Measurements from ENCODE around the gene TRIM46.

Gene TRIM46

GRCh38 chr1:155184835-155185782 is 11.5 kb downstream of the TRIM46 start:
- DNase-seq (ENCODE audit: extremely low spot score), result no peak
- ChIA-PET CTCF (interaction anchor here (1.0 to 1.9 kb wide), 2 partner anchors 9 to 10 kb away, joined by 3 to 7 read pairs; no protein-coding TSS in a partner anchor), POLR2A (interaction anchor here (0.9 to 1.3 kb wide), 4 partner anchors 8 to 12 kb away, joined by 3 to 7 read pairs (median 5); partner anchors contain the start of gene KRTCAP2)
- no peak for TF ChIP-seq ZNF384 (IDR thresholded peaks at IDR 0.05)

DNA sequence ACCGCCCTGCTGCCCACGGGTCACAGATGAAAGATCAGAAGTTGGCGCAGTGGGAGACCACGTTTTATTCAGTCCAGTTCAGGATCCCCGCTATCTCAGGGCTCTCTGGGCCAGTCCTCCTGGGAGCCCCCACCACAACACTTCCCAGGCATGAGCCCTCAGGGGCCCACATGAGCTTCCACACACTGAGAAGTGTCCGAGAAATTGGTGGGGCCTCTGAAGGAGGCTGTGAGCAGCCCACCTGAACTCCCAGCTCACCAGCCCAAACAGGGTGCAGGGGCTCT is 12.1 kb downstream of the TRIM46 start:
- TF ChIP-seq SP1 (IDR thresholded peaks at IDR 0.05) (no peak), TARDBP (IDR thresholded peaks at IDR 0.05) (no peak), ARNT (IDR thresholded peaks at IDR 0.05) (no peak), ELF4 (IDR thresholded peaks at IDR 0.05) (no peak), FOXK2 (IDR thresholded peaks at IDR 0.05) (no peak), HDGF (IDR thresholded peaks at IDR 0.05; ENCODE audit: borderline replicate concordance) (no peak), ZNF384 (IDR thresholded peaks at IDR 0.05) (no peak), L3MBTL2 (conservative IDR thresholded peaks at IDR 0.05) (no peak), NFRKB (IDR thresholded peaks at IDR 0.05) (no peak), SUZ12 (IDR thresholded peaks at IDR 0.05) (no peak), FOXM1 (IDR thresholded peaks at IDR 0.05; ENCODE audit: borderline replicate concordance) (no peak), BHLHE40 (IDR thresholded peaks at IDR 0.05; ENCODE audit: borderline replicate concordance) (no peak), CTBP1 (IDR thresholded peaks at IDR 0.05; ENCODE audit: borderline replicate concordance) (no peak), LEF1 (IDR thresholded peaks at IDR 0.05; ENCODE audit: borderline replicate concordance) (no peak), FOXA1 (IDR thresholded peaks at IDR 0.05) (no peak)
- TF ChIP-seq, protein P1, sequence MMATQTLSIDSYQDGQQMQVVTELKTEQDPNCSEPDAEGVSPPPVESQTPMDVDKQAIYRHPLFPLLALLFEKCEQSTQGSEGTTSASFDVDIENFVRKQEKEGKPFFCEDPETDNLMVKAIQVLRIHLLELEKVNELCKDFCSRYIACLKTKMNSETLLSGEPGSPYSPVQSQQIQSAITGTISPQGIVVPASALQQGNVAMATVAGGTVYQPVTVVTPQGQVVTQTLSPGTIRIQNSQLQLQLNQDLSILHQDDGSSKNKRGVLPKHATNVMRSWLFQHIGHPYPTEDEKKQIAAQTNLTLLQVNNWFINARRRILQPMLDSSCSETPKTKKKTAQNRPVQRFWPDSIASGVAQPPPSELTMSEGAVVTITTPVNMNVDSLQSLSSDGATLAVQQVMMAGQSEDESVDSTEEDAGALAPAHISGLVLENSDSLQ (IDR thresholded peaks at IDR 0.05), result no peak
- CTCF ChIA-PET, result interaction anchor here (1.0 kb wide), 1 partner anchor 9 kb away, joined by 3 read pairs; no protein-coding TSS in a partner anchor
- POLR2A ChIA-PET, result interaction anchor here (0.9 to 1.3 kb wide), 4 partner anchors 8 to 12 kb away, joined by 3 to 7 read pairs (median 5); partner anchors contain the start of gene KRTCAP2
- no peak for DNase-seq (ENCODE audit: extremely low spot score)

DNA sequence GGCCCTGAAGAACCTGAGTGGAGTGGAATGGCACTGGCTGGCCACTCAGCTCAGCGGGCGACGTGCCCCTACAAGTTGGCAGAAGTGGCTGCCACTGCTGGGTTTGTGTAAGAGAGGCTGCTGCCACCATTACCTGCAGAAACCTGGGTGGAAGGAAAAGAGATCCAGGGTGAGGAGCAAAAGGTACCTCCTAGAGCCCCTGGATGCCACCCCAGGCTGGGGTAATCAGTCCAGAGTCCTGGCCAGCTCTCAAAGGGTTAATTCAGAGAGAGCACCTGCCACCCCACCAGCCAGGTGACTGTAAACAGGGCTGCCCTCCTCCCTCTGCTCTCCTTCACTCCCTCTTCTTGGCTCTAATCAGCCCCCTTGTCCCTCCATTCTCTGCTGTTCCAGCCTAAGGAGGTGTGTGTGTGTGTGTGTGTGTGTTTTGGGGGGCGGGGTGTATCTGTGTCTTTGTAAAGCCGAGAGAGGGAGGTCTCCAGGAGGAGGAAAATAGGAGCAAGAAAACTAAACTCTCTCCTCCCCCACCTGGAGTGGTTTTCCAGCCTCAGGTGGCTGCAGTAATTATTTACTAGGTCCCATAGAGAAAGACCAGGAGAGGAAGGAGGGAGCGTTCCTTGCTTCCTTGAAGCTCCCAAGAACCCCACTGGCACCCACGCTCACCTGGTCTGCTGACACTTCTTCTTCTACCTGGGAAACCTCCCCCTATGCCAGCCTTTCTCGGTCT is 12.6 kb downstream of the TRIM46 start:
- no peak for DNase-seq (ENCODE audit: extremely low spot score)
- ChIA-PET CTCF (interaction anchor here (1.0 kb wide), 2 partner anchors 8 to 13 kb away, joined by 3 read pairs; partner anchors contain the start of gene KRTCAP2), POLR2A (interaction anchor here (0.9 to 1.3 kb wide), 3 partner anchors 9 to 13 kb away, joined by 3 to 6 read pairs (median 4); partner anchors contain the start of gene KRTCAP2)
- TF ChIP-seq SP1 (IDR thresholded peaks at IDR 0.05) (no peak), ARNT (IDR thresholded peaks at IDR 0.05) (no peak), CTBP1 (IDR thresholded peaks at IDR 0.05; ENCODE audit: borderline replicate concordance) (no peak), SUZ12 (IDR thresholded peaks at IDR 0.05) (no peak), BHLHE40 (IDR thresholded peaks at IDR 0.05; ENCODE audit: borderline replicate concordance) (no peak), L3MBTL2 (conservative IDR thresholded peaks at IDR 0.05) (no peak), ZNF384 (IDR thresholded peaks at IDR 0.05) (no peak), LEF1 (IDR thresholded peaks at IDR 0.05; ENCODE audit: borderline replicate concordance) (no peak), FOXK2 (IDR thresholded peaks at IDR 0.05) (no peak), TARDBP (IDR thresholded peaks at IDR 0.05) (no peak), NFRKB (IDR thresholded peaks at IDR 0.05) (no peak), FOXM1 (IDR thresholded peaks at IDR 0.05; ENCODE audit: borderline replicate concordance) (no peak), HDGF (IDR thresholded peaks at IDR 0.05; ENCODE audit: borderline replicate concordance) (no peak), FOXA1 (IDR thresholded peaks at IDR 0.05) (no peak), ELF4 (IDR thresholded peaks at IDR 0.05) (no peak)
- TF ChIP-seq, protein P1 (IDR thresholded peaks at IDR 0.05), result no peak

DNA sequence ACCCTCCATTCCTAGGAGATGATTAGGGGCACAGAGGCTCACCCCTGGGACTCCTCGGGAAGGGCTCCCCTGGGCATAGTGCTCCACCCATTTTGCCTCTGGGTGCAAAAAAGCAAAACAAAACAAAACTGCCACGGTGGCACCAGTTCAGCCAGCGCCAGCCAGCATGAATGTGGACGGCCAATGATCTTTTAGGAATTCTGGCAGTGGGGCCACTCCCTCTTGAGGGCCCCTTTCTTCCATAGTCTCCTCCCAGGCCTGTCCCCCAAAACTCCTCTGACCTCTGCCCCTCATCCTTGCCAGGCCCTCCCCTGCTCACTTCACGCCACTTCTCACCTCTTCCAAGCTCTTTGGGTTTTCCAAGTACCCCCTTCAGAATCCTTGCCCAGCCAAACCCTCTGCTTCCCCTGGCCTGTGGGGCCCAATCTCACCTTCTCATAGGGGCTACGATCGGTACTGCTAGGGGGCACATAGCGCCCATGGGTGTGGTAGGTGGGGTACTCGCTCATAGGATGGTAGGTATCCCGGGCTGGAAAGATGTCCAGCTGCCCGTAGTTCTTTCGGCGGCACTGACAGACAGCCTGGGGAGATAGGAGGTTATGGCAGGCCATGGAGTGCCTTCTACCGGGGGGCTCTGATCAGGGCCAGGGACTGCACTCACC is 13.3 kb downstream of the TRIM46 start:
- DNase-seq (ENCODE audit: extremely low spot score), result no peak
- TF ChIP-seq HDGF (IDR thresholded peaks at IDR 0.05; ENCODE audit: borderline replicate concordance) (no peak), TARDBP (IDR thresholded peaks at IDR 0.05) (no peak), ZNF384 (IDR thresholded peaks at IDR 0.05) (no peak), NFRKB (IDR thresholded peaks at IDR 0.05) (no peak), SUZ12 (IDR thresholded peaks at IDR 0.05) (no peak), FOXM1 (IDR thresholded peaks at IDR 0.05; ENCODE audit: borderline replicate concordance) (no peak), SP1 (IDR thresholded peaks at IDR 0.05) (no peak), BHLHE40 (IDR thresholded peaks at IDR 0.05; ENCODE audit: borderline replicate concordance) (no peak), L3MBTL2 (conservative IDR thresholded peaks at IDR 0.05) (no peak), FOXA1 (IDR thresholded peaks at IDR 0.05) (no peak), ARNT (IDR thresholded peaks at IDR 0.05) (no peak)
- ChIA-PET CTCF (interaction anchor here (1.0 kb wide), 1 partner anchor 14 kb away, joined by 3 read pairs; the partner anchor contains the start of gene KRTCAP2), POLR2A (interaction anchor here (1.3 kb wide), 1 partner anchor 12 kb away, joined by 6 read pairs; no protein-coding TSS in a partner anchor)

DNA sequence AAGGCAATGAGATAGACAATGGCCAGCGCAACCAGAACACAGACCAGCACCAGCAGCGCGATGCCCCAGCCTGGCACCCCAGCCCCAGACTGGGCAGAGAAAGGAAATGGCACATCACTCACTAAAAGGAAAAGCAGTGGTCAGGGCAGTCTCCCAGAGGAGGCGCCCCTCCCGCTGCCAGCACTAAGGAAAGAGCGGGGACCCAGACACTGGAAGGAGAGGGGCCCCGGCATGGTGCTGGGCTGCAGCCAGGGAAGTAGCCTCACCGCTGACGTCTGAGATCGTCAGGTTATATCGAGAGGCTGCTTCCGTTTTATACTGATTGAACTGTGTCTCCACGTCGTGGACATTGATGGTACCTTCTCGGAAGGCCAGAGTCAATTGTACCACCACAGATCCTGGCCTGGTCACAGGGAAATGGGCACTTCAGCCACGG is 13.8 kb downstream of the TRIM46 start:
- DNase-seq (ENCODE audit: extremely low spot score), result no peak
- ChIA-PET POLR2A (no interaction called here), CTCF (interaction anchor here (1.0 kb wide), 1 partner anchor 15 kb away, joined by 3 read pairs; the partner anchor contains the start of gene KRTCAP2)
- TF ChIP-seq BHLHE40 (IDR thresholded peaks at IDR 0.05; ENCODE audit: borderline replicate concordance) (no peak), NFRKB (IDR thresholded peaks at IDR 0.05) (no peak), FOXM1 (IDR thresholded peaks at IDR 0.05; ENCODE audit: borderline replicate concordance) (no peak), ELF4 (IDR thresholded peaks at IDR 0.05) (no peak), TARDBP (IDR thresholded peaks at IDR 0.05) (no peak), FOXK2 (IDR thresholded peaks at IDR 0.05) (no peak), HDGF (IDR thresholded peaks at IDR 0.05; ENCODE audit: borderline replicate concordance) (no peak), CTBP1 (IDR thresholded peaks at IDR 0.05; ENCODE audit: borderline replicate concordance) (no peak), LEF1 (IDR thresholded peaks at IDR 0.05; ENCODE audit: borderline replicate concordance) (no peak), L3MBTL2 (conservative IDR thresholded peaks at IDR 0.05) (no peak)
- TF ChIP-seq, protein P1 (IDR thresholded peaks at IDR 0.05), result no peak
